Stomach (tissue), 9 donors: ENCODE data around the gene RSBN1. TPM values are rescaled to one million over a fixed set of nuclear protein-coding genes. Genes with fewer than 3 reads are reported as not detected.

ENCODE experiments used
- DNase-seq, 2 donors: peaks; one replicate each; pipeline versions ENCODE4 v3.0.0 to v3.0.0-alpha.2; 2013 to 2019
- H3K27ac ChIP-seq, 5 donors: fragments of 200-600 bp in 4 of 5; sonication (generic) in 4 of 5; one replicate each; pipeline ENCODE4 v1.5.1; 2013 to 2019; ENCODE audit warnings: mild to moderate bottlenecking in 1 of 5, moderate library complexity in 1 of 5
- H3K27me3 ChIP-seq, 3 donors: fragments of 200-600 bp; sonication (generic); one replicate each; pipeline ENCODE4 v1.5.1; 2017 to 2019; ENCODE audit warnings: mixed run types in 1 of 3
- H3K36me3 ChIP-seq, 4 donors: fragments of 200-600 bp; sonication (generic); 1 replicate in 3 of 4; 2 replicates in 1 of 4; pipeline ENCODE4 v1.5.1; 2016 to 2019
- H3K4me1 ChIP-seq, 4 donors: fragments of 200-600 bp; sonication (generic); one replicate each; pipeline ENCODE4 v1.5.1; 2016 to 2019
- H3K4me3 ChIP-seq, 4 donors: fragments of 200-600 bp; sonication (generic) in 3 of 4; one replicate each; pipeline ENCODE4 v1.5.1; 2016 to 2019; ENCODE audit warnings: mild to moderate bottlenecking in 1 of 4
- H3K9me3 ChIP-seq, 4 donors: fragments of 200-600 bp; sonication (generic); one replicate each; pipeline ENCODE4 v1.5.1; 2016 to 2019
- CTCF ChIP-seq, 7 experiments: fragments of 450-650 bp in 4 of 7; fragments of 200-600 bp in 3 of 7; sonication (generic) in 3 of 7; IDR thresholded peaks; one replicate each; pipeline ENCODE4 v1.5.1; 2016 to 2019; ENCODE audit warnings: antibody characterized with exemption in 7 of 7, control low read depth in 2 of 7, mild to moderate bottlenecking in 1 of 7
- EP300 ChIP-seq: sonication (generic); formaldehyde crosslinking; IDR thresholded peaks from one replicate; pipeline ENCODE4 v1.6.1; 2017; ENCODE audit warnings: antibody characterized with exemption
- POLR2A ChIP-seq, 4 donors: fragments of 450-650 bp; IDR thresholded peaks; one replicate each; pipeline ENCODE4 v1.6.1; 2016; ENCODE audit warnings: antibody characterized with exemption in 4 of 4, control low read depth in 2 of 4, mild to moderate bottlenecking in 1 of 4, moderate library complexity in 1 of 4
- POLR2AphosphoS5 ChIP-seq, 3 donors: sonication (generic); formaldehyde crosslinking; IDR thresholded peaks; one replicate each; pipeline ENCODE4 v1.6.1; 2016; ENCODE audit warnings: antibody characterized with exemption in 3 of 3
- WGBS, 5 donors: extraction: QIAGEN DNeasy Blood & Tissue Kit in 3 of 5; methylation state at CpG; one replicate each; pipeline versions ENCODE4 v1.1.5 to v1.1.7; 2013 to 2018; 5-methylcytosine and 5-hydroxymethylcytosine counted together
- intact Hi-C: fragments of 100-400 bp; cut with DNase I; formaldehyde crosslinking; loops from one replicate; pipeline ENCODE4 v1.15.1; 2023; ENCODE audit warnings: low total_unique reads
- polyA plus RNA-seq, 3 donors: library from polyadenylated mRNA; stranded (reverse); fragments of 200-250 nt; gene quantifications; one replicate each; pipeline ENCODE4 v1.2.3, GENCODE V29; 2013
- total RNA-seq, 5 donors: library from RNA; depleted of rRNA; stranded (reverse); fragments of >200 nt; gene quantifications; one replicate each; pipeline versions ENCODE4 v1.1.0 to v1.2.3, GENCODE V29; 2014 to 2016
- donor health status: healthy with polysubstance abuse.
- donor health status: Bipolar disorder and iron deficiency.
- donor health status: healthy.

Gene RSBN1
- total and polyA plus RNA-seq, 8 donors = 2.8 to 58.9 (median 12.6) TPM

- H3K27me3 ChIP-seq = no peaks in the 10 kb centered on the region
- peaks cover 0 to 21% (median 0%) of the 10 kb centered on the region in 4 donors for H3K36me3 ChIP-seq
- no peaks in the 10 kb centered on the region for H3K4me1 ChIP-seq
- no peak overlapping the region for H3K27ac ChIP-seq
- WGBS, 5 donors = 72 to 81% (median 79%) methylated on average over 3 of the region's 3 CpGs
- peaks cover 0 to 4% (median 0%) of the 10 kb centered on the region in 4 donors for H3K9me3 ChIP-seq
- TF ChIP-seq CTCF (IDR thresholded peaks at IDR 0.05) (no peak), POLR2AphosphoS5 (IDR thresholded peaks at IDR 0.05) (no peak), POLR2A (IDR thresholded peaks at IDR 0.05) (no peak), EP300 (no peak)
- intact Hi-C loops = no loop called here
- no peak for DNase-seq
- H3K4me3 ChIP-seq = no peak overlapping the region
Observed at GRCh38 chr1:113850127-113850796, 38.0 kb upstream of the RSBN1 start.

GRCh38 chr1:113849072-113849471 is 36.8 kb upstream of the RSBN1 start:
- Histone ChIP-seq H3K36me3 (peaks cover 0 to 23% (median 0%) of the 10 kb centered on the region in 4 donors), H3K4me1 (no peaks in the 10 kb centered on the region), H3K27ac (no peak overlapping the region), H3K9me3 (peaks cover 0 to 4% (median 0%) of the 10 kb centered on the region in 4 donors), H3K27me3 (no peaks in the 10 kb centered on the region), H3K4me3 (no peak overlapping the region)
- DNase-seq = no peak
- TF ChIP-seq EP300 (no peak), POLR2AphosphoS5 (IDR thresholded peaks at IDR 0.05) (no peak), CTCF (IDR thresholded peaks at IDR 0.05) (no peak), POLR2A (IDR thresholded peaks at IDR 0.05) (no peak)
- intact Hi-C loops = no loop called here

GRCh38 chr1:113846391-113847035 is 34.2 kb upstream of the RSBN1 start:
- peaks cover 0 to 4% (median 0%) of the 10 kb centered on the region in 4 donors for H3K9me3 ChIP-seq
- H3K4me1 ChIP-seq = no peaks in the 10 kb centered on the region
- no peak overlapping the region for H3K27ac ChIP-seq
- no peak for TF ChIP-seq POLR2AphosphoS5 (IDR thresholded peaks at IDR 0.05)
- no peak for TF ChIP-seq POLR2A (IDR thresholded peaks at IDR 0.05)
- TF ChIP-seq EP300 = no peak
- TF ChIP-seq CTCF (IDR thresholded peaks at IDR 0.05) = no peak
- peaks cover 0 to 25% (median 0%) of the 10 kb centered on the region in 4 donors for H3K36me3 ChIP-seq
- intact Hi-C loops = no loop called here
- DNase-seq = no peak
- no peaks in the 10 kb centered on the region for H3K27me3 ChIP-seq
- 79 to 87% (median 81%) methylated on average over 2 of the region's 2 CpGs for WGBS, 5 donors
- no peak overlapping the region for H3K4me3 ChIP-seq

- DNase-seq = no peak
- intact Hi-C loops = loop anchor here (10.0 kb wide), 1 partner anchor 68 kb away; the partner anchor contains the start of genes AP4B1 and DCLRE1B
- peaks cover 0 to 7% (median 3%) of the 10 kb centered on the region in 4 donors for H3K4me1 ChIP-seq
- H3K36me3 ChIP-seq = peaks cover 0 to 26% (median 0%) of the 10 kb centered on the region in 4 donors
- WGBS, 5 donors = 95 to 100% (median 100%) methylated on average over 1 of the region's 1 CpG
- no peak overlapping the region for H3K27ac ChIP-seq
- no peak overlapping the region for H3K4me3 ChIP-seq
- H3K9me3 ChIP-seq = no peaks in the 10 kb centered on the region
- H3K27me3 ChIP-seq = no peaks in the 10 kb centered on the region
- TF ChIP-seq POLR2AphosphoS5 (IDR thresholded peaks at IDR 0.05) = no peak
- no peak for TF ChIP-seq POLR2A (IDR thresholded peaks at IDR 0.05)
- TF ChIP-seq CTCF (IDR thresholded peaks at IDR 0.05) = no peak
- TF ChIP-seq EP300 = no peak
Observed at GRCh38 chr1:113836534-113836933, 24.3 kb upstream of the RSBN1 start.
